HG03103 (cell line): Measurements from ENCODE around the gene FOXN3.

ENCODE experiments used
- ATAC-seq: cut with Tn5 transposase; IDR thresholded peaks from one replicate; pipeline ENCODE4 v1.9.1; 2021; ENCODE audit warnings: low read depth; ENCODE audit not compliant: unreplicated experiment

Gene FOXN3

DNA sequence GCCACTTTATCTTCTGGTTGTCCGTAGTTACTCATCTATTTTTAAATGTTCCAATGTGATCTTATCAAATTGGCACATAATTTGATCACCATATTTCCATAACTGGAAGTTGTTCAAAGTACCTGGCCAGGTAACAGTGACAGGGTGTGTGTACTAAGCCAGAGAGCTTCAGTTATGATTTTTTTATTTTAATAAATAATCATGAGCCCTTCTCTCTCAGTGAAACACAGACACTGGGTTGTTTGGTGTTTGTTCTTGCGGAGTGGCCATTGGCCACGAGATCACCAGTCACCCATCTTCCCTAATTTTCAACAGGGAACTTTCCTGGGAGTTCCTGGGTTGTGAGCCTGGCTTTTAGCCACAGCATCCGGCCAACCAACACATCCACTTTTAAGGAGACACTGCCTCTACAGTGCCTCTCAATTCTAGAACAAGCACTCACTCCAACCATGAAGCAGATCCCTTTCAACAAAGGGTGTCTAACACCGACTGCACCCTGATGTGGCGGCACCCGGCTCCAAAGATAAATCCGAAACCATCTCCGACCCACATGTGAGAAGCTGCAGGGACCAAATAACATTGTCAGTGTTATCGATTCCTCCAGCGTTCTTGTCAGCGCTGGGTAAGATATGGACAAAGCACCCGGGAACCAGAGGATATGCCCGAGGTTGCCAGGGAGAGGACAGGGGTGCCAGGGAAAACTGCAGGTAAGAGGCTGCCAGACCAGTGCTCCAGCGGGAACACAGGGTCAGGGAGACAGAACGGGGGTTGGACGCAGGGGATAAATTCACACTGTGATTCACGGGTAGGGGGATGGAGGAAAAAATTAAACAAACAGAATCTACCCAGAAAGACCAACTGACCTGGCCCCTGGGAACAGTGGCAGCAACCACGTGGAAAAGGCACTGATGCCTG is 49.9 kb downstream of the FOXN3 start:
- no peak for ATAC-seq

DNA sequence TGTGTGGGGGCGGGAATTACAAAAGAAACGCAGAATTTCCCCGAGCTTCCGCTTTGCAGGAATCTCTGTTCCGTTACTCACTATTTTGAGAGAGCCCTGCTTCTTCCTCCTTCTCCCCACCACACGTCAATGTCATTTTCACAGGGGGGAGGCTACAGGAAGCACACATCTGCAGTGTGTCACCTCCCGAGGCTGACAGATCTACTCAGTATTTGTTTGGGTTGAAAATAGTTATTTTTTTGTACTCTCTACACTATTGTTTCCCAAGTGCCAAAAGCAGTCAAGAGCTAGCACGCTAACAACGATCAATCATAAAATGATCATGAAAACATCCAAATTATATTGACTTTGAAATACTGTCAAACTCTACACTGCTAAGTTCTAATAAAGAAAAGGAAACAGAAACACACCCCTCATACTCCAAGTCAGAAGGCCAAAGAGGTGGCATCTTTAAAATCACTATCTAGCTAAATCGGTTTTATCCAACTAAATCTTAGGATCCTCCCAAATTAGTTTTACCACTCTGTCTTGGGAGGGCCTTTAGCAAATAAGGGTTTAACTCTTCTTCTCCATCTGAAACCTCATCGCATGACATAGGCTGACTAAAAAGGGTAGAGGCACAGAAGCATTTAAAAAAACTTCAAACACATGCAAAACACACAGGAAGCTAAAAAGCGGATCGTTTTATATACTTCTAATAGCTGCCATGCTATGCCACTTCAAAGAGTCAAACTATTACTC is 51.8 kb downstream of the FOXN3 start:
- ATAC-seq, result peak; percentile 84

DNA sequence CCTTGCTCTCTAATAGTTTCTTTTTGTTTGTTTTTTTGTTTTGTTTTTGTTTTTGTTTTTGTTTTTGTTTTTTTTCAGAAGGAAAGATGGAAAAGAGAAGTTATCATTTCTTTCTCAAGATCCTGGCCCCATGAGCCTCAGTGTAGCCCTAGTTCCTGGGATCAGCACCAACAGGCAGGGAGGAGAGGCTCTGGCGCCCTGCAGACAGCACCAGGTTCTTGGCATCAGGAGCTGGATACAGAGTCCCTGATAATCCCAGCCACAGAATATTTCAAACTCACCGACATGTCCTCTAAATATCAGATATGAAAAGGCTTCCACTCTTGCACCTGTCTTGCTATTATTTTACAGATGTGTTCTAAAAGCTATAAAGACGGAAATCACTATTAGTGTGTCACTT is 52.7 kb downstream of the FOXN3 start:
- ATAC-seq, result no peak

DNA sequence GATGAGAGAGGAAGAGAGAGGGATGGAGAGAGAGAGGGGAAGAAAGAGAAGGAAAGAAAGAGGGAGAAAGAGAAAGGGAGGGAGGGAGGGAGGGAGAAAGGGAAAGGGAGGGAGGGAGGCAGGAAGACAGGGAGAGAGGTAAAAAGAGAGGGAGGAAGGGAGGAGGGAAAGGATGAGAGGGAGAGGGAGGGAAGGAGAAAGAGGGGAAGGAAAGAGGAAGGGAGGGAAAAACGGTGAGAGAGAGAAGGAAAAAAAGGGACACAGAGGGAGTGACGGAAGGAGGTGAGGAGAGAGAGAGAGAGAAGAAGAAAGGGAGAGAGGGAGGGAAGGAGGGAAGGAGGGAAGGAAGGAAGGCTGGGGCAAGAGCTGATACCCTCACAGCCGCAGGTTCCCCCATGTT is 56.8 kb downstream of the FOXN3 start:
- no peak for ATAC-seq

DNA sequence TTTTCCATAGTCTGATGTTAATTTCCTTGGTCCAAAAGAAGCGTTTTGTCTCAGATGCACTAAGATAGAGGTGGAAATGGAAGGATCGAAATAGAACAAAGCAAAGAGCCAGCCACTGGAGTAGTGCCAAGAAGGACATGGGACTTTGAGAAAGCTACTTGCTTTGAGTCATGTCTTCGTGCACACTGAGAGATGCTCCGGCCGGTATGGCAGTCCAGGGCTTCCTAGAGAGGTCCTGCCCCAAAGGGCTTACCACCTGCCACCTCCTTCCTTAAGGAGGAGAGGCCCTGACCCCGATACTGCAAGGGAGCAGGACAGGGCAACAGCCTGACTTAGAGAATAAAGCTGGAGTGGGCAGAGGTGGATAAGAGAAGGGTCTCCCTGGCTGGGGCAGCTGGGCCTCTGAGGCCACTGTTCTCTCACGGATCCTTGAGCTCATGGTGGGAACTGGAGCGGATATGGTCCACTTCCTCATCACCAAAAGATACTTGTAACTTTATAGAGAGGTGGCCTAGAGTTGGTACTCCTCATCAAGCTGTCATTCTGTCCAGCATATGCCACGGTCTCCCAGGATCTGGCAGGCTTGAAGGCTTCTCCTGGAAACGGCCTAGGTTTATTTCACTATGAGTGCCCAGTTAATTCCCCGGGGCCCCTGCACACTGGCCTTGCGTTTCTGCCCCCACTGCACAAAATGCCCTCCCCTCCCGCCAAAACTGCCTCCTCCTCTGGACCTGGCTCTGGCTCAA is 57.4 kb downstream of the FOXN3 start:
- no peak for ATAC-seq

DNA sequence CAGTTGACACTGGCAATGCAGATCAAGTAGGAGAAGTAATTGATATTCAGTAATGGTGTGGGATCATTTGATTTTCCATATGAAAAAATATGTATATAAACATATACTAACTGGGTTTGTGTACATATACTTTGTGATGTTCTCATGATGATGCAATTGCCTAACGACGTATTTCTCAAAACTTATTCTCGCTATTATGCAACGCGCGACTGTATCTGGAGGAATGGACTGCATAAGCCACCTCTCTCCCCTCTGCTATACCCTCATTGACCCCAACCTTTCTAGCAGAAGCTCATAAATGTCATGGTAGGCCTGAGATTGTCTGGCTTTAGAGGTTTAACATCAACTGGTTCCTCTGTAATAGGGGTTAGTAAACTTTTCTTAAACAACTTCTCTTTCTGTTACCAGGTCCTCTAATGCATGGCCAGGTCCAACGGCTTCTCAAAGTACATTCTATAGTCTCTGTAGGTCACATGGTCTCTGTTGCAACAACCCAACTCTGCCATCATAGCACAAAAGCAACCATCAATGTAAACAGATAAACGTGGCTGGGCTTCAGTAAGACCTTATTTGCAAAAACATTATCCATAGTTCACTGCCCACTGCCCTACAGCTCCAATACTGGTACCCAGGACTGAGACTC is 59.3 kb downstream of the FOXN3 start:
- no peak for ATAC-seq

DNA sequence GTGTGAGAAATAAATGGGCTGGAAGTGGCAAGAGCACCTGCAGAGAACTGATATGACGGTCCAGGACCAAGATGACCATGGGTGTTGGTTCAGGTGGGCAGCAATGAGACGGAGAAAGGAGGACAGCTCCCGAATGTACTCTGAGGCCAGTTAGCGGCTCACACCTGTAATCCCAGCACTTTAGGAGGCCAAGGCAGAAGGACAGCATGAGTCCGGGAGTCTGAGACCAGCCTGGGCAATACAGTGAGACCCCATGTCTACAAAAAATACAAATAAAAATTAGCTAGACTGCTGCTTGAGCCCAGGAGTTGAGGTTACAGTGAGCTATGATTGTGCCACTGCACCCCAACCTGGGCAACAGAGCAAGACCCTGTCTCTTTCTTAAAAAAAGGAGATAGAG is 60.1 kb downstream of the FOXN3 start:
- ATAC-seq, result no peak

DNA sequence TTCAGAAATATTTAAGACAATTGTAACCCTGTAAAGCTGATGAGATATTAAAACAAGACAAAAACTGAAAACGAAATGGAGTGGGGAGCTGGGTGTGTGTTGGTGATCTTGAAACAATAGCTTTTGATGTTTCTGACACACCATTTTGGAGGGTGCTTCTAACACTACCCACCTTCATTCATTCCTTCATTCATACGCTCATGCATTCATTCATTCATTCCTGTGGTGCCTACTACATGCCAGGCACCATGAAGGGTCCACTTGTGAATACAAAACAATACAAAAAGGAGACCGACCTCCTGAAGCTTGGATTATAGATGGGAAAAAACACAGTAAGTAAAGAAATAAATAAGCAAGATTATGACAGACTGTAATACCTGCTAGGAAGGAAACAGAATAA is 60.5 kb downstream of the FOXN3 start:
- ATAC-seq, result no peak

DNA sequence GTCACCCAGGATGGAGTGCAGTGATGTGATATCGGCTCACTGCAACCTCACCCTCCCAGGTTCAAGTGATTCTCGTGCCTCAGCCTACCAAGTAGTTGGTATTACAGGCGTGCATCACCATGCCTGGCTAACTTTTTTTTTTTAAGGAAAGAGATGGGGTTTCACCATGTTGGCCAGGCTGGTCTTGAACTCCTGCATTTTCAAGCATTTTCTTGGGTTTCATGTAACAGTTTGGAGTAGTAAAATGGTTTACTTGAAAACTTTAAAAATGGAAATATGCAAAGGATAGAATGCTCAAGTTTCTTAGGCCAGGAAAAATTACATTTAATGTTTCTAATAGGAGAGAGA is 63.3 kb downstream of the FOXN3 start:
- ATAC-seq, result no peak

DNA sequence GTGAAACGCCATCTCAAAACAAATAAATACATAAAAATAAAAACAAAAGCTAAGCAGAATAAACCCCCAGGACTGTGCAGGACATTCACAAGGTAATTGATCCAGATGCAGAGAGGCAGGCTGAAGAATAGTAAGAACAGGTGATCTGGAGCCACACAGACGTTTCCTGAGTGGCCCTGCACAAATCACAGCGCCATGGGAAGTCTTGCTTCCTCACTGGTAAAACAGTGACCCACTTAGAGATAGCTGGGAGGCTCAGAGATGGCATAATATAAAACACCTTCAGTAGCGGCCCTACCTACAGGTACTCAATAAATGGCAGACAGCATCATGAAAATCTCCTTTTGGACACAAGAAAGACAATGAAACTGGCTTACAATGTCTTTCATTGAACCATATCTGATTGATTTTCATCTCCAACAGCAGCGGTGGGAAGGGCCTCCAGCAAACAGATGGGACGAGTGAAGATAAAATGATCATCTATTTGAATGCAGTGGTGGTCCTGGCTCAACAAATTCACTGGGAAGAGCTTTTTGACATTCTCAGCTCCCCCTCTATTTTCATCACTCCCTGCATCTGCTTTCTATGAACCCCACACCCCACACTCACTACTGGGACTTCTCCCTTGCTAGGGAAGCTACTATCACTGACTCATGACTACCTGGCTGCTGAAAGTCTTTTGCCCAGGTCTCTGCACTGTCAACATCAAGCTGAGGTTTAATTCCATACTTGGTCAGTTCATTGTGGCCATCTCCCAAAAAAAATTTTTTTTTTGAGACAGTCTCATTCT is 63.9 kb downstream of the FOXN3 start:
- no peak for ATAC-seq

DNA sequence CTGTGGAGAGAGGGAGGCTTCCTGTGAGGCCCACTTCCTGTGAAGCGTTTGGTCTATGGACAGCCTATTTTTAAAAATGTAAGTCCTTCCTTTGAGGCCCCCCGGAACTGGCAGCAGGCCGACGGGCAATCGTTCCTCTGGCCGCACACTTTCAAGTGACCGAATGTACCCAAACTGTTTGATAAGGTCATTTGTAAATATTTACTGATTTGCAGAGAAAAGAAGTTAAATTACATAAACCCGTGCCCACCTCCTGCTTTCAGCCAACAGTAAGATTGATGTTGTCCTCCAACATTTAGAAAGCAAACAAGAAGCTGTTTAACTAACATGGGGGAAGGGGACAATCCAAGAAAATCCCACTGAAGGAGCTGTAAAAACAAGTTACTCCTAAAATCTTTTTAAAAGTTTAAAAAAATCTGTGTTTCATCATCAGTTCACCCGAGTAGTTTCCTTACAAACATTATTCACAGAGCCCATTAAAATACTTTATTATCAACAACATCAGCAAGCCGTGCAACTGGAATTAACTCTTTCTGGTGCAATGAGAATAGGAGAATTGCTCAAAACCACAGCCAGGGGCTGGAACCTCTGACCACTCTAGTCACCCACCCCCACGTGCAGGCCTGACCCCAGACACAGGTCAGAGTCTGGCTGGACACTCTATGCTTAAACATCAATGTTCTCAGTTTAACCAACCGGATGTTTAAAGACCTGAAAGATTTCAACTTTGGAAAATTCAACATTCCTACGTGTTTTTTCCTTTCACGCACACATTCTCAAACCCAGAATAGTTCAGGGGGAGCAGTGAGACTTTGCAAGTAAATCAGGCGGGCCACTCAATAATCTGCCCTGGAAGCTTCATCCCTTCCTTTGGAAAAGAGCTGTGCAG is 65.3 kb downstream of the FOXN3 start:
- ATAC-seq, result peak; percentile 67

DNA sequence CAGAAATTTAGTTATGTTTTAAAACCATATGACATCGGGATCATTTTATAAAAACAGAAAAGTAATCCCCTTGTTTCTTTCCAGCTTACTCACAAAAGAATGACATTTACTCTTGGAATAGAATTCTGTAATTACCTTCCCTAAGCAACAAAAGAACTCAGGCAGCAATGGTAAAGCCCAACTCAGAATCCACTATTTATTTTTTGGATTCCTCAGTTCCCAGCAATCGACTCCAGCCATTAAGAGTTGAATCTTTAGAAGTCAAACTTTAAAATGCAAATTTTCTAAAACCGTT is 65.9 kb downstream of the FOXN3 start:
- ATAC-seq, result no peak

DNA sequence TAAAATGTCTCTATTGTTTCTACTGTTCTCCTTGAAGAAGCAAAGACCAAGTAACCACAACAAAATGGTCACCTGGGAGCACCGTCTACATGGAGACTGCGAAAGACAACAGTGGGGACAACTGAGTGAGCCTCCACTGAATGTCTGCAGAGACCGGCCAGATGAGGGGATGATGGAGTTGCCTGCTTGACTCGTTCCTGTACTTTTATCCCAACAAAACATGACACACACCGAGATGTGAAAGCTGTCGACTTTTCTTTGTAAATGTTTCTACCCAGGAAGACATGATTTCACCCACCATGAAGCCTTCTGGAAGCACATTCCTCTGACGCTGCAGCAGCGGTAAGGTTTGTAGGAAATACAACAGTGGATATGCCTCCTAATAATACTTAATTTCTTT is 66.9 kb downstream of the FOXN3 start:
- ATAC-seq, result no peak

DNA sequence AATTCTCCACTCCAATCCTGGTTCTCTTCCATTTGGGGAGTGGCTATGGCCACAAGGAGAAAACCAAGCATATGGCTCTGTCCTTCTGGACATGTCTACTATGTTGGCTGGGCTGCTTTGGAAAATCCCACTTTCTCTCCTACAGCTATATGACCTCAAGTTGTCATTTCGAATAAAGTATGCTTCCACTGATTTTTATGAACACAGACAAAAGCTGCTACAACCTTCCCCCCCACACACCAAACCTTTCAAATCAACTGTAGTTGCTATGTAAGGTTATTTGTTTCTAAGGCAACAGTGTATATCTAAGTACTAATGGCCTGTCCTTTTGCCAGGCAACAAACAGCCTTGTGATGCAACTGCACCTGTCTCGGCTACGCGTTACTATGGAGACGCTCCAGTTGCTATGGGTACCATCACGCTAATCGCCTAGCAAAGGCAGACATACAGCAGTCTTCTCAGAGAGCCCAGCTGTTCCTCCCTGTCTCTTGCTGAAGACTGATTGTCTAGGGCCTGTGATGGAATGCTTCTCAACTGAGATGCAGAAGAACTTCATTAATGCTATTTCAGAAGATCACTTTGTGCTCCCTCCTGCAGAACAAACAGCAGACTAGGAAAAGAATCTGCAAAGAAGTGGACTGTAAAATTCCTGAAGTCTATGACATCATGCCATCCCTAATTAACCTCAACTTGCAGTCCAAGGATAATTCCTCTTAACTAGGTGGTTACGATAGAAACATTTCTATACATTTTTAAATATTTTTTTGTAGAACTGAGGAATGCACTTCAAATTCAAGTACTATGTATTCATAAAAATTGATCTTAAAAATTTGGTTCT is 67.6 kb downstream of the FOXN3 start:
- no peak for ATAC-seq

DNA sequence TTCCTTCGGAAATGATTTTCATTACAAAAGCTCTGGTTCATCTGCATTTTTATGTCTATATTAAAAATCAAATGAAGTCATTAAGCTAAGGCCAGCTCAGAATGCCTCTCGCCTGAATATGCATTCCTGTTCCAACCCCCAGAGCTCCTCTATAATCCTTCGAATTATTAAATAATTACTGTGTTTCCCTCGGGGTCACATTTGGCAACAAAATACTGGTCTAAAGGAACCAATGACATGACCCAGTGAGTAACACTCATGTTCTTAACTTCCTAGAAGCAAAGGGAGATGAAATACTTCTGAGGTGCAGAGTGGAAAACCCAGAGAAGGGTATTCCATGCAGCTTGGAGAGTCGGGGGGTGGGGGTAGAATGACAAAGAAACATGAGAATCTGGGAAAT is 68.3 kb downstream of the FOXN3 start:
- no peak for ATAC-seq

DNA sequence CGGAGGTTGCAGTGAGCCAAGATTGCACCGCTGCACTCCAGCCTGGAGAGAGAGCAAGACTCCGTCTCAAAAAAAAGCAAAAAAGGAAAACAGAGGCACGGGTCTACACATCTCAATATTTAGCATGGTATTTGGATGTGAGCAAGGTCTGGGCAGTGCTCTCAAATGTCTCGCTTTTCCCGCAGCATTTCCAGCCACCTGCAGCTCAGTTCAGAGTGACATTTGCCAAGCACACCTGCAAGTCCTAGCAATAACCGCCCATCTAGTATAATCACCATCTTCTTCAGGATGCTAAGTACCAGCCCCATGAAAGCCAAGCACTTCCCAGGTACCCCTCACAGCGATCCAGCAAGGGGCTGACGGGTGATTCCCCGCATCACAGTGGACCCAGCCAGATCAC is 69.1 kb downstream of the FOXN3 start:
- ATAC-seq, result no peak

DNA sequence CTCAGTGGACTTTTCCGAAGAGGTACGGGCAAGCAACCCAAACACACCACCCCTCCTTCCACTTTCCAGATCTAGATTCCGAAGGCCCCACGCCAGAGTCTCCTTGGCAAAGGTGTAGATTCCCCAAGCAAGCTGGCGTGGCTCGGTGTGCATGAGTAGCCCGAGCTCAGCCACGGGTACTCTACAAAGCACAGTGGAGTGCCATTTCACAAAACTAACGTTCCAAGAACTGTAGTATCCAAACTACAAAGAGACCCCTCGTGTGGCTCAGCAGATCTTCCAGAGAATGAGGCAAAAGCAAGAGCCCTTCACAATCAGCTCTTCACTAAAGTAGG is 72.1 kb downstream of the FOXN3 start:
- ATAC-seq, result no peak

DNA sequence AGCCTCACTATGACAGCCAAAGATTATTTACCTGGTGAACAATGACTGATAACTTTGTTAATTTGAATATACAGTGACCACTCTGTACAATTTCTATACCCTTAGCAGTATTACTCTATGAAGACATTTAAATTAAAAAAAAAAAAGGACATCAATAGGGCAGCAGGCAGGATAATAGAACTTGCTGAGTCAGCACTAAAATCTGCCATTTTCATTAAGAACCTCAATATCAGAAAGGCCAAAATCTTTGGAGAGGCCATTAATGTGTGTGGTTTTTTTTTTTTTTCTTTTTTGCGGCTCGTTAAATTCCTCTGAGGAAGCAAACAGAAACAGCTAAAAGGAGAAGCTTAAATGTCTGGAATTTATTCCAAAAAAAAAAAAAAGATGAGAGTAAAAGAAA is 73.7 kb downstream of the FOXN3 start:
- ATAC-seq, result no peak

DNA sequence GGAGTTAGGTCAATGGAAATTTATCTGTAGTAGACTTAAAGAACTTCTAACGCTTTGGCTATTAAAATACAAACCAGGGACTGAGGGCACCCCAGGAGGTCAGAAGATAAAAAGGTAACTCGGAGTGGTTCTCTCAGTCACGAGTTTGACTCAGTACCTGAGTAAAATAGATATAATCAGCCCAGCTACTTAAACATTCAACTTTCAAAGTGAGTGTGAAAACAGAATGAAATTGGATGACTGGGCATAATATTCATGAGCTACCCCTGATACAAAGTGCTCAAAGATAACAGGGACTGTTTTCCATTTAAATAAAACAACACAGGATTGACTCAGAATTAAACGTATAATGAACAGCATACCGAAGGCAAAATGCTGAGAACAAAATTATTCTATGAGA is 75.0 kb downstream of the FOXN3 start:
- no peak for ATAC-seq
